ENCODE measurements around the gene SCD.

Gene SCD

GRCh38 chr10:100368721-100369120 is 21.7 kb downstream of the SCD start:
- intact Hi-C loops (cut with DNase I; ENCODE audit: low total_unique reads): no loop called here
- TF ChIP-seq CTCF (IDR thresholded peaks at IDR 0.05): no peak
- no peak for DNase-seq
- Histone ChIP-seq H3K36me3 (no peaks in the 10 kb centered on the region), H3K9me3 (no peaks in the 10 kb centered on the region), H3K4me3 (no peak overlapping the region), H3K27ac (no peak overlapping the region), H3K4me1 (peaks cover 0 to 45% (median 33%) of the 10 kb centered on the region in 4 donors), H3K27me3 (no peaks in the 10 kb centered on the region)

- peak; percentile 77 to 93 for DNase-seq
- Histone ChIP-seq H3K4me1 (peaks cover 0 to 41% (median 35%) of the 10 kb centered on the region in 4 donors), H3K27me3 (no peaks in the 10 kb centered on the region), H3K36me3 (no peaks in the 10 kb centered on the region), H3K27ac (peak overlapping the region; percentile 94 to 99), H3K9me3 (no peaks in the 10 kb centered on the region), H3K4me3 (no peak overlapping the region)
- intact Hi-C loops (cut with DNase I; ENCODE audit: low total_unique reads): no loop called here
- no peak for TF ChIP-seq CTCF (IDR thresholded peaks at IDR 0.05)
Measured at GRCh38 chr10:100370714-100371481, 23.9 kb downstream of the SCD start.

GRCh38 chr10:100371482-100372027 is 24.5 kb downstream of the SCD start:
- no peaks in the 10 kb centered on the region for H3K9me3 ChIP-seq
- no peaks in the 10 kb centered on the region for H3K36me3 ChIP-seq
- H3K27me3 ChIP-seq: no peaks in the 10 kb centered on the region
- no peak overlapping the region for H3K4me3 ChIP-seq
- H3K27ac ChIP-seq: peak overlapping the region; percentile 94 to 99
- intact Hi-C loops (cut with DNase I; ENCODE audit: low total_unique reads): no loop called here
- no peak for DNase-seq
- H3K4me1 ChIP-seq: peaks cover 0 to 41% (median 35%) of the 10 kb centered on the region in 4 donors
- TF ChIP-seq CTCF (IDR thresholded peaks at IDR 0.05): no peak

- no peak for DNase-seq
- Histone ChIP-seq H3K4me1 (peaks cover 0 to 41% (median 35%) of the 10 kb centered on the region in 4 donors), H3K27ac (peak overlapping the region; percentile 94 to 99), H3K36me3 (no peaks in the 10 kb centered on the region), H3K27me3 (no peaks in the 10 kb centered on the region), H3K9me3 (no peaks in the 10 kb centered on the region), H3K4me3 (peak overlapping the region; percentile 66)
- intact Hi-C loops (cut with DNase I; ENCODE audit: low total_unique reads): no loop called here
- no peak for TF ChIP-seq CTCF (IDR thresholded peaks at IDR 0.05)
Measured at GRCh38 chr10:100372415-100373297, 25.6 kb downstream of the SCD start.

- no peaks in the 10 kb centered on the region for H3K36me3 ChIP-seq
- peak overlapping the region; percentile 66 for H3K4me3 ChIP-seq
- peaks cover 0 to 41% (median 35%) of the 10 kb centered on the region in 4 donors for H3K4me1 ChIP-seq
- H3K27me3 ChIP-seq: no peaks in the 10 kb centered on the region
- intact Hi-C loops (cut with DNase I; ENCODE audit: low total_unique reads): no loop called here
- TF ChIP-seq CTCF (IDR thresholded peaks at IDR 0.05): no peak
- H3K27ac ChIP-seq: peak overlapping the region; percentile 94 to 99
- H3K9me3 ChIP-seq: no peaks in the 10 kb centered on the region
- peak; percentile 99 for DNase-seq
Measured at GRCh38 chr10:100373298-100374199, 26.5 kb downstream of the SCD start.

Measured in tibial artery (tissue), 4 donors.